Suprapubic skin (tissue), 4 donors: Measurements from ENCODE around the gene SLCO3A1.

ENCODE experiments used
- CTCF ChIP-seq, 2 donors: fragments of 200-600 bp in 1 of 2; fragments of 450-650 bp in 1 of 2; sonication (generic) in 1 of 2; IDR thresholded peaks; one replicate each; pipeline ENCODE4 v1.5.1; 2016 to 2019; ENCODE audit warnings: antibody characterized with exemption in 2 of 2, mild to moderate bottlenecking in 1 of 2, moderate library complexity in 1 of 2
- POLR2A ChIP-seq, 2 donors: fragments of 450-650 bp; IDR thresholded peaks; one replicate each; pipeline ENCODE4 v1.6.1; 2017; ENCODE audit warnings: antibody characterized with exemption in 2 of 2, mild to moderate bottlenecking in 2 of 2, moderate library complexity in 2 of 2
- POLR2AphosphoS5 ChIP-seq, 3 donors: sonication (generic); formaldehyde crosslinking; IDR thresholded peaks; one replicate each; pipeline ENCODE4 v1.6.1; 2017; ENCODE audit warnings: antibody characterized with exemption in 3 of 3

- TF ChIP-seq POLR2AphosphoS5 (IDR thresholded peaks at IDR 0.05), result peak in 1 of 3 donors; percentile 13
- TF ChIP-seq CTCF (IDR thresholded peaks at IDR 0.05), result no peak
- no peak for TF ChIP-seq POLR2A (IDR thresholded peaks at IDR 0.05)
Measured at GRCh38 chr15:91953432-91953831, 99.9 kb downstream of the SLCO3A1 start.
